IPS-18a (cell line): Measurements from ENCODE around the gene GPATCH1.
A peak's percentile ranks its signal among the peaks of the same experiment; 100 is the strongest.
"Not testable (repeated sequence)": the region's sequence is repeated elsewhere in the genome, so short reads cannot be mapped to it uniquely, and the experiment has no call there.

ENCODE experiments used
- H3K27ac ChIP-seq: one replicate; pipeline ENCODE4 v1.5.1; 2013; ENCODE audit warnings: low read length
- H3K27me3 ChIP-seq: one replicate; pipeline ENCODE4 v1.6.1; 2013; ENCODE audit warnings: mild to moderate bottlenecking, low read length; ENCODE audit not compliant: control insufficient read depth, insufficient read depth
- H3K36me3 ChIP-seq: one replicate; pipeline ENCODE4 v1.6.1; 2013; ENCODE audit warnings: low read depth, low read length; ENCODE audit not compliant: control insufficient read depth
- H3K4me1 ChIP-seq: one replicate; pipeline ENCODE4 v1.6.1; 2013; ENCODE audit warnings: low read depth, low read length; ENCODE audit not compliant: control insufficient read depth
- H3K4me3 ChIP-seq: one replicate; pipeline ENCODE4 v1.5.1; 2013; ENCODE audit warnings: low read length
- H3K9ac ChIP-seq: one replicate; pipeline ENCODE4 v1.6.1; 2013; ENCODE audit warnings: mild to moderate bottlenecking, low read length, moderate library complexity
- H3K9me3 ChIP-seq: one replicate; pipeline ENCODE4 v1.6.1; 2013; ENCODE audit warnings: low read depth, low read length; ENCODE audit not compliant: control insufficient read depth

Gene GPATCH1

GRCh38 chr19:33125929-33126388, 45.0 kb downstream of the GPATCH1 start:
- no peak overlapping the region for H3K27ac ChIP-seq
- H3K9ac ChIP-seq = no peak overlapping the region
- H3K36me3 ChIP-seq = no peaks in the 10 kb centered on the region
- H3K27me3 ChIP-seq = no peaks in the 10 kb centered on the region
- H3K9me3 ChIP-seq = no peaks in the 10 kb centered on the region
- no peak overlapping the region for H3K4me3 ChIP-seq
- H3K4me1 ChIP-seq = no peaks in the 10 kb centered on the region

GRCh38 chr19:33126712-33127111, 45.7 kb downstream of the GPATCH1 start:
- not testable (repeated sequence) for H3K36me3 ChIP-seq, H3K9ac ChIP-seq, H3K27me3 ChIP-seq, H3K4me3 ChIP-seq, H3K27ac ChIP-seq, H3K4me1 ChIP-seq, H3K9me3 ChIP-seq

DNA sequence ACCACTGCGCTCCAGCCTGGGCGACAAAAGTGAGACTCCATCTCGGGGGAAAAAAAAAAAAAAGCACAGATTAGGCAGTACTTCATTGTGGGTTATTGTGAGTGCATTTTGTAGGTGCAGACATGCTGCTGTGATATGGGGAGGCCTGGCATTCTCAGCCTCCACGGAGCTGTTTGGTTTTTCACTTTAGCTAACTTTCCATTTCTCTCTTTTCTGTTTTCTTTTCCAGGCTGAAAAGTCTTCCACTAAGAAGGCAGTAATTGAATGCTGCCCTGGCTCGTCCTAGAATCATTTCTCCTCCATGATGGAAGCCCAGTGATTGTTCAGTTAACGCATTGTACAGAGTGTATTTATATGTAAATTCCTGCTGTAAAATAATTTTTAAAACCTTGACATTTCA, 48.9 kb downstream of the GPATCH1 start:
- Histone ChIP-seq H3K4me1 (peaks cover 4% of the 10 kb centered on the region), H3K27me3 (no peaks in the 10 kb centered on the region), H3K4me3 (no peak overlapping the region), H3K36me3 (no peaks in the 10 kb centered on the region), H3K9me3 (no peaks in the 10 kb centered on the region), H3K9ac (no peak overlapping the region), H3K27ac (no peak overlapping the region)

GRCh38 chr19:33130433-33130832, 49.5 kb downstream of the GPATCH1 start:
- Histone ChIP-seq H3K9ac (no peak overlapping the region), H3K9me3 (no peaks in the 10 kb centered on the region), H3K27ac (no peak overlapping the region), H3K27me3 (no peaks in the 10 kb centered on the region), H3K4me3 (no peak overlapping the region), H3K4me1 (peaks cover 4% of the 10 kb centered on the region), H3K36me3 (no peaks in the 10 kb centered on the region)

DNA sequence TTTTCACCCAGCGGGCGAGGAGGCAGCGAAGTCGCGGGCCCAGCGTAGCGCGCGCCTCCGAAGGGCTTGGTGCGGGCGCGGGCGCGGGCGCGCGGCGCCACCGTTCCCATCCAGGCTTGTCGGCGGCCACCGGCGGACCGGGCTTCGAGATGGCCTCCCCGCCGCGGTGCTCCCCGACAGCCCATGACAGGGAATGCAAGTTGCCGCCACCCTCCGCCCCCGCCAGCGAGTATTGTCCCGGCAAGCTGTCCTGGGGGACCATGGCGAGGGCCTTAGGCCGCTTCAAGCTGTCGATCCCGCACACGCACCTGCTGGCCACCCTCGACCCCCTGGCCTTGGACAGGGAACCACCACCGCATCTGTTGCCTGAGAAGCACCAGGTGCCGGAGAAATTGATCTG, 51.0 kb downstream of the GPATCH1 start, which contains the start of gene WDR88:
TSS of gene WDR88 (plus strand) at position 94 of the 400 bp plus-strand sequence. CDS start at position 150, 56 bp downstream.
- peaks cover 4% of the 10 kb centered on the region for H3K4me1 ChIP-seq
- no peaks in the 10 kb centered on the region for H3K9me3 ChIP-seq
- H3K36me3 ChIP-seq = no peaks in the 10 kb centered on the region
- H3K27ac ChIP-seq = no peak within 1 kb of the TSS
- no peak within 1 kb of the TSS for H3K9ac ChIP-seq
- H3K4me3 ChIP-seq = no peak within 1 kb of the TSS
- H3K27me3 ChIP-seq = no peaks in the 10 kb centered on the region

DNA sequence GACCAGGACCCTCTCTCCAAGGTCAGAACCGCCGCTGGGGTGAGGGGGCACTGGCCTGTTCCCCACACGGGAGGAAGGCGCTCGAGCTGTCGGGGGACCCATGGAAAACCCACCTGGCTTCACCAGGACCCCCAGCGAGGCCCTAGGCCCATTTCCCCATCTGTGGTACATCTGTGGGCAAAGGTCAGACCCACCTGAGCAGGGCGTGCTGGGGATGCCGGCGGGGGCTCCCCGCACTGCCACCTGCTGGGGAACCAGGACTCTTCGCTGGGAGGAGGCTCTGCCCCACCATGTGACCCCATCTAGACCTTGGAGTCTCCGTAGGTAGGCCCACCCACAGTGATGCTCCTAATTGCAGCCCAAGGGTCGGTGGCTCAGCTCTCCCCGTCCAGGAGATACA, 51.4 kb downstream of the GPATCH1 start:
- no peaks in the 10 kb centered on the region for H3K27me3 ChIP-seq
- no peaks in the 10 kb centered on the region for H3K9me3 ChIP-seq
- peaks cover 4% of the 10 kb centered on the region for H3K4me1 ChIP-seq
- no peak overlapping the region for H3K4me3 ChIP-seq
- H3K27ac ChIP-seq = no peak overlapping the region
- H3K9ac ChIP-seq = no peak overlapping the region
- no peaks in the 10 kb centered on the region for H3K36me3 ChIP-seq

DNA sequence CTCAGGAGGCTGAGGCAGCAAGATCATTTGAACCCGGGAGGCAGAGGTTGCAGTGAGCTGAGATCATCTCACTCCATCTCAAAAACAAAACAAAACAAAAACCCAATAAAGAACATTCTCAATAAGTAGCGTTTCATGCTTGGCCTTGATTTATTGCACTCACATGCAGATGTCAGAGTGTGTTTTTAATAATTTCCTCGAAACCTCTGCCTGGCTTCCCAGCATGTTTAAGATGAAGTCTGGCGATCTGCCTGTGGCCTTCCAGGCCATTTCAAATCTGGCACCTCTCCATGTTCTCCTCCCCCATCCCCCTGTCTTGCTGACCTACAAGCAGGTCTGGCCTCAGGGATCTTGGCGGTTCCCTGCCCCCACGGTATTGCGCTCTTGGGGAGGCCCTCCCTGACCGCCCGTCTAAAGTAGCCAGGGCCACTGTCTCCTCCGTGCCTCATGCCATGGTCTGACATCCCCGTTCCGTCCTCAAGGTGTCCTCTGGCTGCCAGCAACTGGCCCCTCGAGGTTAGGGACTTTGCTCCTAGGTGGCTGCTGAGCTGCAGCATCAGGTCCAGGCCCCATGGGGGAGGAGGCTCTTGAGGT, 52.6 kb downstream of the GPATCH1 start:
- no peak overlapping the region for H3K4me3 ChIP-seq
- H3K27ac ChIP-seq = no peak overlapping the region
- no peaks in the 10 kb centered on the region for H3K9me3 ChIP-seq
- no peak overlapping the region for H3K9ac ChIP-seq
- H3K36me3 ChIP-seq = no peaks in the 10 kb centered on the region
- no peaks in the 10 kb centered on the region for H3K27me3 ChIP-seq
- peaks cover 4% of the 10 kb centered on the region for H3K4me1 ChIP-seq

DNA sequence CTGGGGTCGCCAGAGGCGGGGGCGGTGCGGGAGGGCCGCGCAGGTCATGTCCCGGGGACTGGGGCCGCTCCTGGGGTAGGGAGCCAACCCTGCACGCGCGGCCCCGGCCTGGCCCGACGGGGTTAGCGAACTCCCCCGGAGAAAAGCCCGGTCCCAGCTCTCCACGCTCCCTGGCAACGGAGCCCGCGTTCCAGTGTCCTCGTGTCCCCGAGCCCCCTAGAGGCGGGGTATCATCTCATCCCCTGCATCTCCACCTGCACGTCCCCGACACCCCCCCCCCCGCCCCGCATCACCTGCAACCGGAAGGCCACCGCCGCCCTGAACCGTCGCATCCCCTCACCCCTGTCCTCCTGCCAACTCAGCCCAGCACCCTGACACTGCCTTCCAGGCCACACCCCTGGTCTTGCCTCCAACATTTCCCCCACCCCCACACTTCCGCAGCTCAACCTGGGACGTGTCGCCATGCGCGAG, 53.6 kb downstream of the GPATCH1 start:
- Histone ChIP-seq H3K9me3 (no peaks in the 10 kb centered on the region), H3K27me3 (no peaks in the 10 kb centered on the region), H3K36me3 (no peaks in the 10 kb centered on the region), H3K4me1 (peaks cover 4% of the 10 kb centered on the region), H3K9ac (no peak overlapping the region), H3K27ac (no peak overlapping the region), H3K4me3 (peak overlapping the region; percentile 17)

- no peaks in the 10 kb centered on the region for H3K27me3 ChIP-seq
- no peaks in the 10 kb centered on the region for H3K4me1 ChIP-seq
- H3K9ac ChIP-seq = no peak overlapping the region
- H3K27ac ChIP-seq = no peak overlapping the region
- no peaks in the 10 kb centered on the region for H3K9me3 ChIP-seq
- no peaks in the 10 kb centered on the region for H3K36me3 ChIP-seq
- H3K4me3 ChIP-seq = no peak overlapping the region
Measured at GRCh38 chr19:33139165-33139564, 58.2 kb downstream of the GPATCH1 start.

GRCh38 chr19:33143897-33144405, 63.0 kb downstream of the GPATCH1 start:
- Histone ChIP-seq H3K9me3 (no peaks in the 10 kb centered on the region), H3K36me3 (no peaks in the 10 kb centered on the region), H3K4me3 (no peak overlapping the region), H3K4me1 (no peaks in the 10 kb centered on the region), H3K27me3 (no peaks in the 10 kb centered on the region), H3K9ac (no peak overlapping the region), H3K27ac (no peak overlapping the region)

DNA sequence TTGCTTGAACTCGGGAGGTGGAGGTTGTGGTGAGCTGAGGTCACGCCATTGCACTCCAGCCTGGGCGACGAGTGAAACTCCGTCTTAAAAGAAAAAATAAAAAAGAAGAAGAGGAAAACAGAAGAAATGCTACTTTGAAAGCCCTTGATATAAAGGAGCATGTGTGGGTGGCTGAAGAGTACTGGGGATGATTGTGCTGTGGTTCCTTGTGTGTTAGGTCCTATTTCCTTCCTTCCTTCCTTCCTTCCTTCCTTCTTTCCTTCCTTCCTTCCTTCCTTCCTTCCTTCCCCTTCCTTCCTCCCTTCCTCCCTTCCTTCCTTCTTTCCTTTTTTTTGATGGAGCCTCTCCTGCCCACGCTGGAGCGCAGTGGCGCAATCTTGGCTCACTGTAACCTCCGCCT, 65.2 kb downstream of the GPATCH1 start:
- no peak overlapping the region for H3K27ac ChIP-seq
- no peaks in the 10 kb centered on the region for H3K4me1 ChIP-seq
- no peaks in the 10 kb centered on the region for H3K27me3 ChIP-seq
- no peak overlapping the region for H3K9ac ChIP-seq
- H3K4me3 ChIP-seq = no peak overlapping the region
- no peaks in the 10 kb centered on the region for H3K36me3 ChIP-seq
- H3K9me3 ChIP-seq = no peaks in the 10 kb centered on the region

- Histone ChIP-seq H3K36me3 (no peaks in the 10 kb centered on the region), H3K4me1 (no peaks in the 10 kb centered on the region), H3K9ac (no peak overlapping the region), H3K9me3 (no peaks in the 10 kb centered on the region), H3K4me3 (no peak overlapping the region), H3K27ac (no peak overlapping the region), H3K27me3 (no peaks in the 10 kb centered on the region)
Measured at GRCh38 chr19:33147538-33147937, 66.6 kb downstream of the GPATCH1 start.
